Stimulated activated CD8-positive, alpha-beta memory T cell treated with anti-CD3 and anti-CD28 coated beads, Interleukin-12 subunit alpha, Interleukin-12 subunit beta, amount 100 ng/mL, for 24 hours (primary cell): ENCODE measurements around the gene B4GALT3.

ENCODE experiments used
- DNase-seq: peaks from one replicate; pipeline ENCODE4 v3.0.0-alpha.2; 2020; ENCODE audit errors: extremely low read depth

B4GALT3 gene

GRCh38 chr1:161128591-161129420 is 48.5 kb downstream of the B4GALT3 start:
- DNase-seq = no peak

DNA sequence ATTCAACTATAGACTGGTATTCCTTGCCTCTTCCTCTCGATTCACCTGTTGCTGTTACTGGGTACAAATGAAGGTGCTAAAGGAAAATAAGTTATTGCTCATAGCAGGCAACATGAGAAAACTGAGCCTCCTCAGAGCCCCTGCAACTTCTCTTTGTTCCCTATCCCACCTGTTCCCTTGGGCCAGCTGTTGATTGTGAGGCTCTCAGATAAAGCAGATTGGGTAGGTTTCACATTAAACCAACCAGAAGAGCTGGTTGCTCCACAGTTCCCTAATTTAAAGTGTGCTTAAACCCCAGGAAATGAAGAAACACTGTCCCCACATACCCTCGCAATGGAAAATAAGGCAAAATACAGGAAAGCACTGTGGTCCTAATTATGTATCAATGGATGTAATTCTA is 49.7 kb downstream of the B4GALT3 start:
- DNase-seq = no peak

DNA sequence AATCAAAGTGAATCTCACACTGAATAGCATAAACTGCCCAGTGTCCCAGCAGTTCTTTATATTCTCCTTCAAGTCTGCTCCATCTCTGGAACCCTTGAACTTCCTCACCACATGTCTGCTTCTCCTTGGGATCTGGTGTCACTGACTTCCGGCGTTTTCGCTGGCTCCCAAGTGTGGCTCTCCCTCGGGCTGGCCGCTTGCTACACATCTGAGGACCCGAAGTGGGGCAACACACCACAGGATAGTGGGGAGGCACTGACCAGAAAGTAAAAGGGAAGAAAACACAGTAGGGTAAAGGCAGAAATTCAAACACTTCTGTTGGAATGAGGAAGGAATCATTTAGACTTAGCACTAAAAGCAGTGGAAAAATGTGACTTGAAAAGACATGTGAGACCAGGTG is 54.3 kb downstream of the B4GALT3 start:
- no peak for DNase-seq

GRCh38 chr1:161121834-161122233 is 55.5 kb downstream of the B4GALT3 start:
- DNase-seq = no peak
